Heart left ventricle (tissue), 13 donors: ENCODE results near the gene STK24.

Source experiments
- POLR2A ChIP-seq, 2 donors: fragments of 450-650 bp; IDR thresholded peaks; one replicate each; pipeline ENCODE4 v1.6.1; 2017; ENCODE audit warnings: antibody characterized with exemption in 2 of 2, mild to moderate bottlenecking in 2 of 2, moderate library complexity in 2 of 2
- TF ChIP-seq, protein P1 (sequence below), 12 donors: fragments of 200-600 bp; sonication (generic) in 4 of 12; IDR thresholded peaks; one replicate each; pipeline versions ENCODE4 v1.5.0 to v1.8.0; 2018 to 2022; ENCODE audit warnings: antibody characterized with exemption in 12 of 12, mild to moderate bottlenecking in 5 of 12
- donor health status: ischemic (EF 13 %, LVEDD 7.1; RV severe dilation, severe dysfunction).
- donor health status: DM: no; HTN: yes; CAD: no.
- donor health status: DM: no; HTN: no; CAD: no.
- donor health status: ischemic (EF 25% LVEDD 6.9; RV normal size, moderate dysfunction).
- donor health status: ischemic (EF 25% LVEDD 5.7; RV mildly dilated, moderate dysfunction).
- donor health status: ischemic (EF 35%, LVEDD 5.7; RV mildly dilated, moderate dysfunction).
- donor health status: nonischemic (EF 11% LVEDD 7.7; RV severe dilation, severe dysfunction).
- donor health status: DM: yes; HTN: yes; CAD: no.
- donor health status: PGD.
- donor health status: ischemic (EF 29% LVEDD 5.4; RV normal size, mild dysfunction).
- donor health status: nonischemic (EF 23%, LVEDD 6.1; RV moderate dilation, normal function).

DNA sequence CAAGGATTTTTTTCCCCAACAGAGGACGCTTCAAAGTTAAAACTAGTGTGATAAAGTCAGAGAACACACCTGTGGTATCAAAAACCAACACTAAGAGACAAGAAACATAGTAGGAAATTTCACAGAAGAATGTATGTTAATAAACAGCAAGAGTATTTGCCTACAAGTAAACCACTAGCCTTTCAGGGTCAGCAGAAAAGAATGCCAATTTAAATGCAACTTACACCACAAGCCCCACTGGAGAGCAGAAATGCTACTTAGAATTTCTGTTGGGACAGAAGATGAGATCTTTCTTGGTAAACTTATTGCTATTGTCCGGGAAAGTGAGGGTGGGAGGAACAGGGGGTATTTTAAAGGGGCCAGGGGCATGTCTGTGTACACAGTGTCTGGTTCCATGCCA is 68.6 kb downstream of the STK24 start:
- TF ChIP-seq, protein P1, sequence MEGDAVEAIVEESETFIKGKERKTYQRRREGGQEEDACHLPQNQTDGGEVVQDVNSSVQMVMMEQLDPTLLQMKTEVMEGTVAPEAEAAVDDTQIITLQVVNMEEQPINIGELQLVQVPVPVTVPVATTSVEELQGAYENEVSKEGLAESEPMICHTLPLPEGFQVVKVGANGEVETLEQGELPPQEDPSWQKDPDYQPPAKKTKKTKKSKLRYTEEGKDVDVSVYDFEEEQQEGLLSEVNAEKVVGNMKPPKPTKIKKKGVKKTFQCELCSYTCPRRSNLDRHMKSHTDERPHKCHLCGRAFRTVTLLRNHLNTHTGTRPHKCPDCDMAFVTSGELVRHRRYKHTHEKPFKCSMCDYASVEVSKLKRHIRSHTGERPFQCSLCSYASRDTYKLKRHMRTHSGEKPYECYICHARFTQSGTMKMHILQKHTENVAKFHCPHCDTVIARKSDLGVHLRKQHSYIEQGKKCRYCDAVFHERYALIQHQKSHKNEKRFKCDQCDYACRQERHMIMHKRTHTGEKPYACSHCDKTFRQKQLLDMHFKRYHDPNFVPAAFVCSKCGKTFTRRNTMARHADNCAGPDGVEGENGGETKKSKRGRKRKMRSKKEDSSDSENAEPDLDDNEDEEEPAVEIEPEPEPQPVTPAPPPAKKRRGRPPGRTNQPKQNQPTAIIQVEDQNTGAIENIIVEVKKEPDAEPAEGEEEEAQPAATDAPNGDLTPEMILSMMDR (IDR thresholded peaks at IDR 0.05) = no peak
- no peak for TF ChIP-seq POLR2A (IDR thresholded peaks at IDR 0.05)
